Hepatocyte (in vitro differentiated cells): ENCODE data around the gene JAM3. TPM values are rescaled to one million over a fixed set of nuclear protein-coding genes. Genes with fewer than 3 reads are reported as not detected.

Source experiments
- DNase-seq: peaks from one replicate; pipeline ENCODE4 v3.0.0-alpha.2; 2016; ENCODE audit warnings: low spot score
- H2AFZ ChIP-seq: fragments of 200-600 bp; sonication (generic); 2 replicates; pipeline ENCODE4 v1.6.0; 2016; ENCODE audit warnings: antibody characterized with exemption, mild to moderate bottlenecking
- H3K27ac ChIP-seq: fragments of 200-600 bp; sonication (generic); 2 replicates; pipeline ENCODE4 v1.5.1; 2016; ENCODE audit warnings: mild to moderate bottlenecking
- H3K27me3 ChIP-seq: fragments of 200-600 bp; sonication (generic); 2 replicates; pipeline ENCODE4 v1.6.1; 2016
- H3K36me3 ChIP-seq: fragments of 200-600 bp; sonication (generic); replicated peaks from 2 replicates; pipeline ENCODE4 v1.5.1; 2016; ENCODE audit warnings: low read depth; ENCODE audit not compliant: insufficient read depth
- H3K4me1 ChIP-seq: fragments of 200-600 bp; sonication (generic); 2 replicates; pipeline ENCODE4 v1.5.1; 2016; ENCODE audit warnings: mild to moderate bottlenecking, moderate library complexity; ENCODE audit not compliant: insufficient read depth
- H3K4me2 ChIP-seq: fragments of 200-600 bp; sonication (generic); 2 replicates; pipeline ENCODE4 v1.6.0; 2016
- H3K4me3 ChIP-seq: fragments of 200-600 bp; sonication (generic); 2 replicates; pipeline ENCODE4 v1.5.1; 2016; ENCODE audit warnings: mild to moderate bottlenecking
- H3K79me2 ChIP-seq: fragments of 200-600 bp; sonication (generic); 2 replicates; pipeline ENCODE4 v1.6.0; 2017; ENCODE audit warnings: mild to moderate bottlenecking
- H3K9me2 ChIP-seq: fragments of 200-600 bp; sonication (generic); replicated peaks from 2 replicates; pipeline ENCODE4 v1.6.0; 2017; ENCODE audit warnings: mild to moderate bottlenecking; ENCODE audit not compliant: insufficient read depth
- H3K9me3 ChIP-seq: fragments of 200-600 bp; sonication (generic); 2 replicates; pipeline ENCODE4 v1.5.1; 2016; ENCODE audit warnings: low read depth, mild to moderate bottlenecking
- H4K20me1 ChIP-seq: fragments of 200-600 bp; sonication (generic); 2 replicates; pipeline ENCODE4 v1.6.0; 2016; ENCODE audit warnings: mild to moderate bottlenecking; ENCODE audit not compliant: insufficient read depth, poor library complexity, severe bottlenecking
- CTCF ChIP-seq: fragments of 200-600 bp; sonication (generic); IDR thresholded peaks from 2 replicates; pipeline ENCODE4 v1.5.1; 2016; ENCODE audit warnings: antibody characterized with exemption, mild to moderate bottlenecking; ENCODE audit not compliant: poor library complexity
- EZH2 ChIP-seq: fragments of 200-600 bp; sonication (generic); IDR thresholded peaks from 2 replicates; pipeline ENCODE4 v1.6.1; 2016; ENCODE audit warnings: antibody characterized with exemption, mild to moderate bottlenecking, borderline replicate concordance
- EZH2phosphoT487 ChIP-seq: fragments of 200-600 bp; sonication (generic); IDR thresholded peaks from one replicate; pipeline ENCODE4 v1.6.1; 2018; ENCODE audit warnings: antibody characterized with exemption, mild to moderate bottlenecking, low read depth, moderate library complexity; ENCODE audit not compliant: unreplicated experiment, severe bottlenecking
- WGBS: methylation state at CpG from one replicate; pipeline ENCODE4 v1.1.6; 2016; ENCODE audit warnings: low lambda C conversion rate; ENCODE audit errors: missing lambda C conversion rate; 5-methylcytosine and 5-hydroxymethylcytosine counted together
- polyA plus RNA-seq: library from polyadenylated mRNA; unstranded; fragments of >200 nt; fragmentation: Nextera tagmentation; extraction: Ambion mirVana; gene quantifications from 2 replicates; pipeline ENCODE4 v1.2.1, GENCODE V29; 2016
- total RNA-seq: library from RNA; depleted of rRNA; stranded (reverse); fragments of >200 nt; gene quantifications from 2 replicates; pipeline ENCODE4 v1.2.3, GENCODE V29; 2014

Gene JAM3
- total and polyA plus RNA-seq, 2 experiments from 2014 or later = 20.3 to 23.6 TPM

GRCh38 chr11:134153147-134153905 lies 84.5 kb downstream of the JAM3 start:
- no peak for DNase-seq

GRCh38 chr11:134154441-134154840 lies 85.6 kb downstream of the JAM3 start:
- 97% methylated on average over 9 of the region's 11 CpGs for WGBS
- Histone ChIP-seq H3K9me3 (no peaks in the 10 kb centered on the region), H3K9me2 (no peaks in the 10 kb centered on the region), H4K20me1 (no peaks in the 10 kb centered on the region), H3K79me2 (no peaks in the 10 kb centered on the region), H3K27me3 (no peaks in the 10 kb centered on the region), H3K36me3 (no peaks in the 10 kb centered on the region), H3K27ac (no peak overlapping the region), H3K4me3 (no peak overlapping the region), H3K4me2 (no peak overlapping the region), H2AFZ (no peak overlapping the region), H3K4me1 (peaks cover 5% of the 10 kb centered on the region)
- DNase-seq = no peak
- TF ChIP-seq EZH2 = no peak
- no peak for TF ChIP-seq CTCF
- TF ChIP-seq EZH2phosphoT487 = no peak

More at GRCh38 chr11:134153147-134153905, 84.5 kb downstream of the JAM3 start:
- H3K27ac ChIP-seq = no peak overlapping the region
- no peaks in the 10 kb centered on the region for H3K79me2 ChIP-seq
- H3K4me3 ChIP-seq = no peak overlapping the region
- peaks cover 5% of the 10 kb centered on the region for H3K4me1 ChIP-seq
- no peak overlapping the region for H2AFZ ChIP-seq
- no peaks in the 10 kb centered on the region for H4K20me1 ChIP-seq
- TF ChIP-seq CTCF = no peak
- TF ChIP-seq EZH2 = no peak
- no peak for TF ChIP-seq EZH2phosphoT487
- H3K9me3 ChIP-seq = no peaks in the 10 kb centered on the region
- no peaks in the 10 kb centered on the region for H3K27me3 ChIP-seq
- no peaks in the 10 kb centered on the region for H3K9me2 ChIP-seq
- H3K36me3 ChIP-seq = no peaks in the 10 kb centered on the region
- H3K4me2 ChIP-seq = no peak overlapping the region
- WGBS = 97% methylated on average over 30 of the region's 30 CpGs

- no peak overlapping the region for H2AFZ ChIP-seq
- no peaks in the 10 kb centered on the region for H3K27me3 ChIP-seq
- TF ChIP-seq CTCF (no peak), EZH2phosphoT487 (no peak), EZH2 (no peak)
- H3K9me2 ChIP-seq = no peaks in the 10 kb centered on the region
- 88% methylated on average over 16 of the region's 16 CpGs for WGBS
- H3K27ac ChIP-seq = no peak overlapping the region
- H4K20me1 ChIP-seq = no peaks in the 10 kb centered on the region
- no peaks in the 10 kb centered on the region for H3K9me3 ChIP-seq
- H3K4me1 ChIP-seq = peaks cover 5% of the 10 kb centered on the region
- H3K4me2 ChIP-seq = no peak overlapping the region
- H3K4me3 ChIP-seq = no peak overlapping the region
- H3K79me2 ChIP-seq = no peaks in the 10 kb centered on the region
- DNase-seq = no peak
- H3K36me3 ChIP-seq = no peaks in the 10 kb centered on the region
Measured at GRCh38 chr11:134155456-134155855, 86.6 kb downstream of the JAM3 start.
